ENCODE data around the gene CGB1.
"Not testable (repeated sequence)": the region's sequence is repeated elsewhere in the genome, so short reads cannot be mapped to it uniquely, and the experiment has no call there.

The CGB1 gene

GRCh38 chr19:49038557-49039276 is 2.0 kb upstream of the CGB1 start:
- 81 to 83% methylated on average over 19 to 24 of the region's 26 CpGs for WGBS, 2 experiments (ENCODE audit: insufficient coverage in 2 of 2)
- not testable (repeated sequence) for H3K36me3 ChIP-seq (ENCODE audit: control insufficient read depth, insufficient read depth, low read length); H3K4me1 ChIP-seq (ENCODE audit: control insufficient read depth, insufficient read depth, low read length, poor library complexity, severe bottlenecking); H3K9me3 ChIP-seq (ENCODE audit: control insufficient read depth, low read length); H3K27ac ChIP-seq (ENCODE audit: low read depth, low read length, severe bottlenecking); H3K4me3 ChIP-seq (ENCODE audit: extremely low read depth, insufficient read depth, low read length, poor library complexity, severe bottlenecking)

GRCh38 chr19:49038111-49038510 is 1.4 kb upstream of the CGB1 start:
- not testable (repeated sequence) for H3K4me1 ChIP-seq (ENCODE audit: control insufficient read depth, insufficient read depth, low read length, poor library complexity, severe bottlenecking); H3K9me3 ChIP-seq (ENCODE audit: control insufficient read depth, low read length); H3K27ac ChIP-seq (ENCODE audit: low read depth, low read length, severe bottlenecking); H3K36me3 ChIP-seq (ENCODE audit: control insufficient read depth, insufficient read depth, low read length); H3K4me3 ChIP-seq (ENCODE audit: extremely low read depth, insufficient read depth, low read length, poor library complexity, severe bottlenecking)
- WGBS, 2 experiments (ENCODE audit: insufficient coverage in 2 of 2) = 86% methylated on average over 1 of the region's 8 CpGs; no CpG with 5 or more reads in 1 of the 2 experiments

DNA sequence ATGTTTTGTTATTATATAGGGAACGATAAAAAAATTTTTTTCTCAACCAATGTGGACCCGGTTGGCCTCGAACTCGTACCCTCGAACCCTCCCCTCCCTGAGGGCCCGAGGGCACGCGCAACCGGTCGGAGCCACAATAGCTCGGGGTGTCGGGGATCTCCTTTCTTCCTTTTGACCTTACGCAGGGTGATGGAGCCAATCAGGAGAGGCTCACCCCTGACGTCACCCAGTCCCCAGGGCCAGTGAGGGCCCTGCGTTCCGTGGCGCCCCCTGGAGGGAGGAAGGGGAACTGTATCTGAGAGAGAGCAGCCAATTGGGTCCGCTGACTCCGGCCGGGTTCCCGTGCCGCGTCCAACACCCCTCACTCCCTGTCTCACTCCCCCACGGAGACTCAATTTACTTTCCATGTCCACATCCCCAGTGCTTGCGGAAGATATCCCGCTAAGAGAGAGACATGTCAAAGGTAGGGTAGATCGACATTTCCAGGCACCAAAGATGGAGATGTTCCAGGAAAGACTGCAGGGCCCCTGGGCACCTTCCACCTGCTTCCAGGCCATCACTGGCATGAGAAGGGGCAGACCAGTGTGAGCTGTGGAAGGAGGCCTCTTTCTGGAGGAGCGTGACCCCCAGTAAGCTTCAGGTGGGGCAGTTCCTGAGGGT is 4.9 kb downstream of the CGB1 start, which contains the start of gene CGB2:
Gene CGB2 (plus strand): TSS at position 249 of the 660 bp plus-strand sequence. CDS start 206 bp downstream, at position 455.
- not testable (repeated sequence) for H3K4me3 ChIP-seq (ENCODE audit: extremely low read depth, insufficient read depth, low read length, poor library complexity, severe bottlenecking); H3K4me1 ChIP-seq (ENCODE audit: control insufficient read depth, insufficient read depth, low read length, poor library complexity, severe bottlenecking); H3K9me3 ChIP-seq (ENCODE audit: control insufficient read depth, low read length); H3K36me3 ChIP-seq (ENCODE audit: control insufficient read depth, insufficient read depth, low read length); H3K27ac ChIP-seq (ENCODE audit: low read depth, low read length, severe bottlenecking)
- 85 to 93% methylated on average over 15 to 17 of the region's 28 CpGs for WGBS, 2 experiments (ENCODE audit: insufficient coverage in 2 of 2)

DNA sequence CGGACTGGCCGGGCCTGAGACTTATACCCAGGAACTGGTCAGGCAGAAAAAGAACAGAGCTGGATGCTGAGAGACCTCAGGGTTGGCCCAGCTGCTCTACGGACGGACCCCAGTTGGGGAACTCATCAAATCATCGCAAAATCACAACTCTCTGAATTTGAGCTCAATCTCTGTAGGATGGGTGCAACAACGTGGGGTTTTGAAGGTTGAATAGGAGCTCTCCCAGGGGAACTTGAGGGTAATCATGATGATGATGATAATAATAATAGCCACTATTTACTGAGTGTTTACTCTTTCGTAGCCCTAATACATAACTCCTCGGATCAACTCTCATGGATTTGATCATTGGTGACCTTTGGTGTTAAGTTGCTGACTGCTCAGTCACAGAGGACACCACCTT is 6.4 kb downstream of the CGB1 start:
- not testable (repeated sequence) for H3K4me1 ChIP-seq (ENCODE audit: control insufficient read depth, insufficient read depth, low read length, poor library complexity, severe bottlenecking); H3K27ac ChIP-seq (ENCODE audit: low read depth, low read length, severe bottlenecking); H3K9me3 ChIP-seq (ENCODE audit: control insufficient read depth, low read length); H3K4me3 ChIP-seq (ENCODE audit: extremely low read depth, insufficient read depth, low read length, poor library complexity, severe bottlenecking); H3K36me3 ChIP-seq (ENCODE audit: control insufficient read depth, insufficient read depth, low read length)
- 60 to 100% methylated on average over 1 to 2 of the region's 8 CpGs for WGBS, 2 experiments (ENCODE audit: insufficient coverage in 2 of 2)

GRCh38 chr19:49029749-49030148 is 6.9 kb downstream of the CGB1 start:
- not testable (repeated sequence) for H3K36me3 ChIP-seq (ENCODE audit: control insufficient read depth, insufficient read depth, low read length); H3K4me1 ChIP-seq (ENCODE audit: control insufficient read depth, insufficient read depth, low read length, poor library complexity, severe bottlenecking); H3K27ac ChIP-seq (ENCODE audit: low read depth, low read length, severe bottlenecking); H3K9me3 ChIP-seq (ENCODE audit: control insufficient read depth, low read length); H3K4me3 ChIP-seq (ENCODE audit: extremely low read depth, insufficient read depth, low read length, poor library complexity, severe bottlenecking)
- 79 to 82% methylated on average over 12 to 14 of the region's 14 CpGs for WGBS, 2 experiments (ENCODE audit: insufficient coverage in 2 of 2)

GRCh38 chr19:49028686-49029085 is 8.0 kb downstream of the CGB1 start:
- not testable (repeated sequence) for H3K36me3 ChIP-seq (ENCODE audit: control insufficient read depth, insufficient read depth, low read length); H3K9me3 ChIP-seq (ENCODE audit: control insufficient read depth, low read length)
- WGBS, 2 experiments (ENCODE audit: insufficient coverage in 2 of 2) = 100% methylated on average over 1 of the region's 9 CpGs; no CpG with 5 or more reads in 1 of the 2 experiments

GRCh38 chr19:49025599-49025998 is 11.1 kb downstream of the CGB1 start:
- 83 to 90% methylated on average over 7 to 16 of the region's 23 CpGs for WGBS, 2 experiments (ENCODE audit: insufficient coverage in 2 of 2)
- H3K27ac ChIP-seq (ENCODE audit: low read depth, low read length, severe bottlenecking); H3K36me3 ChIP-seq (ENCODE audit: control insufficient read depth, insufficient read depth, low read length); H3K4me3 ChIP-seq (ENCODE audit: extremely low read depth, insufficient read depth, low read length, poor library complexity, severe bottlenecking); H3K9me3 ChIP-seq (ENCODE audit: control insufficient read depth, low read length); H3K4me1 ChIP-seq (ENCODE audit: control insufficient read depth, insufficient read depth, low read length, poor library complexity, severe bottlenecking): not testable (repeated sequence)

More at GRCh38 chr19:49028686-49029085, 8.0 kb downstream of the CGB1 start:
- not testable (repeated sequence) for H3K4me1 ChIP-seq (ENCODE audit: control insufficient read depth, insufficient read depth, low read length, poor library complexity, severe bottlenecking); H3K4me3 ChIP-seq (ENCODE audit: extremely low read depth, insufficient read depth, low read length, poor library complexity, severe bottlenecking); H3K27ac ChIP-seq (ENCODE audit: low read depth, low read length, severe bottlenecking)

GRCh38 chr19:49025088-49025487 is 11.6 kb downstream of the CGB1 start:
- not testable (repeated sequence) for H3K36me3 ChIP-seq (ENCODE audit: control insufficient read depth, insufficient read depth, low read length); H3K27ac ChIP-seq (ENCODE audit: low read depth, low read length, severe bottlenecking); H3K4me1 ChIP-seq (ENCODE audit: control insufficient read depth, insufficient read depth, low read length, poor library complexity, severe bottlenecking); H3K9me3 ChIP-seq (ENCODE audit: control insufficient read depth, low read length); H3K4me3 ChIP-seq (ENCODE audit: extremely low read depth, insufficient read depth, low read length, poor library complexity, severe bottlenecking)
- WGBS, 2 experiments (ENCODE audit: insufficient coverage in 2 of 2) = no CpG with 5 or more reads among the region's 6 CpGs

DNA sequence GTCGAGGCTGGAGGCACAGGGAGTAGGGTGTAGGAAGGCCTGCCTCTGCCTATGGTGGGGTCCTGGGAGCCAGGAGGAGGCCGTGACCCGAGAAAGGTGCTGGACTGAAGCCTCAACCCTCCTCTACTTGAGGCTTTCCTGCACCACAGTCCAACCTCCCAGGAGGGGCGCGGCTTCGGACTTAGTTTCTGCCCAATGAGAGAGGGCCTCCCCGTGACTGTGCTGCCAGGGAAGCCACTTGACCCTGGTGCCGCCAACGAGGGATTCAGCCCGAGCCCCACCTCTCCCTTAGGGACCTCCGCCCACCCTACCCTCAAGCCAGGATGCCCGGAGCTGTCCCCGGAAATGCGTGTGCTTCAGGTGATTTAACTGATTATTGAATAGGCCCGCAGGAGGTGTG is 12.5 kb downstream of the CGB1 start, which contains the start of gene CGB3:
Gene CGB3 (minus strand): TSS at position 101 of the 400 bp plus-strand sequence. CDS start 362 bp downstream, outside the sequence.
- not testable (repeated sequence) for H3K4me1 ChIP-seq (ENCODE audit: control insufficient read depth, insufficient read depth, low read length, poor library complexity, severe bottlenecking); H3K4me3 ChIP-seq (ENCODE audit: extremely low read depth, insufficient read depth, low read length, poor library complexity, severe bottlenecking); H3K27ac ChIP-seq (ENCODE audit: low read depth, low read length, severe bottlenecking); H3K36me3 ChIP-seq (ENCODE audit: control insufficient read depth, insufficient read depth, low read length); H3K9me3 ChIP-seq (ENCODE audit: control insufficient read depth, low read length)
- whole genome bisulfite sequencing, 2 experiments (ENCODE audit: insufficient coverage in 2 of 2) = 78% methylated on average over 7 of the region's 15 CpGs; no CpG with 5 or more reads in 1 of the 2 experiments

DNA sequence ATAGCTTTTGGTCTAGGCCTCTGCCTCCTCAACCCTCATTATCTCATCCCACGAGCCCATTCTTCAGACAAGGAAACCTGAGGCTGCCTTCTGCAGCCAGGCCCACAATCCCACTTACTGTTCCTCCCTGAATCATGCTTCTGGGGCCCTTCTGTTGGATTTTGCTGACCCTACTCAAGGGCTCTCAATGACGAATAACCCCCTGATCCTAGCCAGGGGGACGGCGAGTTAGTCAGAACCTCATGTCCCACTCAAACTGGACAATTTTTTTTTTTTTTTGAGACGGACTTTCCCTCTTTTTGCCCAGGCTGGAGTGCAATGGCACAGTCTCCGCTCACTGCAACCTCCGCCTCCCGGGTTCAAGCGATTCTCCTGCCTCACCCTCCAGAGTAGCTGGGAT is 14.6 kb downstream of the CGB1 start:
- WGBS, 2 experiments (ENCODE audit: insufficient coverage in 2 of 2) = 86 to 90% methylated on average over 6 to 9 of the region's 9 CpGs
- H3K36me3 ChIP-seq (ENCODE audit: control insufficient read depth, insufficient read depth, low read length) = no peaks in the 10 kb centered on the region
- H3K4me3 ChIP-seq (ENCODE audit: extremely low read depth, insufficient read depth, low read length, poor library complexity, severe bottlenecking) = no peak overlapping the region
- H3K4me1 ChIP-seq (ENCODE audit: control insufficient read depth, insufficient read depth, low read length, poor library complexity, severe bottlenecking) = peaks cover 5% of the 10 kb centered on the region
- H3K27ac ChIP-seq (ENCODE audit: low read depth, low read length, severe bottlenecking) = no peak overlapping the region
- no peaks in the 10 kb centered on the region for H3K9me3 ChIP-seq (ENCODE audit: control insufficient read depth, low read length)
